Endodermal cell (in vitro differentiated cells): ENCODE data around the gene PRRC2B. TPM values are rescaled to one million over a fixed set of nuclear protein-coding genes. Genes with fewer than 3 reads are reported as not detected.
A peak's percentile ranks its signal among the peaks of the same experiment; 100 is the strongest.

ENCODE experiments used
- DNase-seq: peaks from one replicate; pipeline ENCODE4 v3.0.0-alpha.2; 2017
- H3K27ac ChIP-seq: 2 replicates; pipeline ENCODE4 v1.5.1; 2013; ENCODE audit warnings: mild to moderate bottlenecking, low read depth, low read length, moderate library complexity
- H3K27me3 ChIP-seq: 2 replicates; pipeline ENCODE4 v1.6.1; 2013; ENCODE audit warnings: mild to moderate bottlenecking, low read length, moderate library complexity; ENCODE audit not compliant: insufficient read depth, control insufficient read depth, poor library complexity, severe bottlenecking
- H3K36me3 ChIP-seq: 2 replicates; pipeline ENCODE4 v1.7.0; 2013; ENCODE audit warnings: mild to moderate bottlenecking, low read length, moderate library complexity; ENCODE audit not compliant: control insufficient read depth, insufficient read depth
- H3K4me1 ChIP-seq: one replicate; pipeline ENCODE4 v1.7.0; 2013; ENCODE audit warnings: low read length; ENCODE audit not compliant: control insufficient read depth, insufficient read depth
- H3K4me3 ChIP-seq: 2 replicates; pipeline ENCODE4 v1.5.1; 2013; ENCODE audit warnings: mild to moderate bottlenecking, low read length, moderate library complexity
- H3K9ac ChIP-seq: 2 replicates; pipeline ENCODE4 v1.6.1; 2013; ENCODE audit warnings: mild to moderate bottlenecking, low read length, moderate library complexity; ENCODE audit not compliant: poor library complexity, severe bottlenecking; ENCODE audit errors: extremely low read depth
- H3K9me3 ChIP-seq: 2 replicates; pipeline ENCODE4 v1.6.1; 2013; ENCODE audit warnings: mild to moderate bottlenecking, low read length, moderate library complexity; ENCODE audit not compliant: control insufficient read depth
- H3K27ac Mint-ChIP-seq: 2 replicates; pipeline ENCODE4 v1.8.0; 2020; ENCODE audit warnings: mixed read lengths
- H3K27me3 Mint-ChIP-seq: 2 replicates; pipeline ENCODE4 v1.8.0; 2021; ENCODE audit warnings: mild to moderate bottlenecking, mixed read lengths; ENCODE audit not compliant: insufficient read depth
- H3K36me3 Mint-ChIP-seq: 2 replicates; pipeline ENCODE4 v1.8.0; 2020; ENCODE audit warnings: low read depth, mixed read lengths
- H3K4me1 Mint-ChIP-seq: 2 replicates; pipeline ENCODE4 v1.8.0; 2020; ENCODE audit warnings: mixed read lengths
- H3K4me3 Mint-ChIP-seq: 2 replicates; pipeline ENCODE4 v1.8.0; 2020; ENCODE audit warnings: mild to moderate bottlenecking, moderate library complexity, mixed read lengths
- H3K9me3 Mint-ChIP-seq: 2 replicates; pipeline ENCODE4 v1.8.0; 2020; ENCODE audit warnings: mild to moderate bottlenecking, mixed read lengths
- WGBS, 2 experiments: methylation state at CpG; one replicate each; pipeline versions ENCODE4 v1.1.5 to v1.1.7; 2013; ENCODE audit warnings: missing lambda C conversion rate in 2 of 2, mixed read lengths in 1 of 2; ENCODE audit not compliant: insufficient coverage in 1 of 2, insufficient read length in 1 of 2; 5-methylcytosine and 5-hydroxymethylcytosine counted together
- total RNA-seq, 2 donors: library from RNA; stranded (reverse); fragmentation: NEBNext Ultra II Directional in 1 of 2; extraction: Animal tissue kit (Norgen Biotek cat#: 25700) in 1 of 2; gene quantifications; 2 replicates in 1 of 2; 3 replicates in 1 of 2; pipeline ENCODE4 v1.2.1, GENCODE V29; 2021
- TF ChIP-seq, protein P1 (sequence below): fragments of 200-600 bp; sonication (generic); conservative IDR thresholded peaks from 2 replicates; pipeline ENCODE4 v1.5.0; 2021; ENCODE audit warnings: antibody characterized with exemption, mild to moderate bottlenecking

The PRRC2B gene
- total RNA-seq, 2 donors from 2014 or later: 309 to 334 TPM

DNA sequence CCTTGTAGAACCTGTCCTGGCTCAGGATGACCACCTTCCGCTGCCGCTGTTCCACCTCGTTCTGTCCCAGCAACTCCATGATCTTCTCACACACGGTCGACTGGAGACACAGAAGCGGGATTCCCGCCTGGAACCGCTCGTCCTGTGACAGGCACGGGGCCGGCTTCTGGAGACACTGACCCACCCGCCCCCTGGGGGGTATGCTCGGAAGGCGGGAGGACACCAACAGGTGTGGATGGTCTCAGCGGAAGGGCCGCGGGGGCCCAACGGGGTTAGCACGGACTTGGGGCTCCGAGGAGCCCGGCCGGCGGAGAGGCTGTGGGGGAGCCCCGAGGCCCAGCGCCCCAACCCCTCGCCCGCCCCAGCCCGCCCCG is 136.6 kb downstream of the PRRC2B start:
- H3K36me3 Mint-ChIP-seq: peaks cover 27% of the 10 kb centered on the region

DNA sequence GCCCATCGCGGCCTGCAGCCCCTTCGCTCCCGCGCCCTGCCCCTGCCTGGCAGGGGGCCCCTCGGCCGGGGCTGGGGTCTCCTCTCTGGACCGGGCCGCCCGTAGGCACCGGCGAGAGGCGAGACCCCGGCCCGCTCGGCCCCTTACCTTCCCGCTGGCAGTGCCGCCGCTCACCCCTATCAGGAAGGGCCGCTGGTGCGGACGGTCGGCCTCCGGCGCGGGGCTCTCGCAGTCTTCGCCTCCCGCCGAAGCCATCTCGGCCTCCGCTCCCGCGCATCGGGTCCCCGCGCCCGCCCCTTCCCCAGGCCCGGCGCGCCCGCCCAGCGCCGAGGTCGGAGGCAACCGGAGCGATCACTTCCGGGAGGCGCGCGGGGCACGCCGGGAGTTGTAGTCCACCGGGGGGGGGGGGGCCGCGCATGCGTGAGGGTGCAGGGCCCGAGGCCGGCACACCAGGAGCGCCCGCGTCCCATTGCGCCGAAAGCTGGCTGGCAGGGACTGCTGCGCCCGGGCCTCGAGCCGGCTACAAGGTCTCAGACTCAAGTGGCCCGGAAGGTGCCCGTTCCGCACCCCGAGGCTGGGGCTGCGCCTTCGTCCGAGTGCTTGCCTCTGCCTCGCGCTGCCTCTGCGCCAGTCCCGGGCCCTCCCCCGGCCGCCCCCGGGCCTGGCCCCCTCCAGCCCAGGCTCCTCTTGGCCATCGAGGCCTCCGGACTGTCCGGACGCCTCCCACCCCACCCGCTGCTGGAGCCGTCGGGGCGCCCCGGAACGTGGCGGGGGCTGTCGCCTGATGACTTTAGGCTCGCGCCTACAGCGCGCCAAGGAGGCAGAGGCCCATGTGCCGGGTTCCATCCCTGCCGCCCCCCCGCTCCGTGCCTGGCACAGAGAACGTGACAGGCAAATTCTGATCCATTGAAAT is 137.3 kb downstream of the PRRC2B start, which contains the start of gene UCK1:
Gene UCK1 (minus strand): TSS at position 344 of the 913 bp plus-strand sequence. CDS start 89 bp downstream, at position 255.
- Mint-ChIP-seq H3K4me3 (peak within 1 kb of the TSS; percentile 76), H3K36me3 (peaks cover 20% of the 10 kb centered on the region), H3K27ac (peak within 1 kb of the TSS; percentile 76), H3K27me3 (no peaks in the 10 kb centered on the region), H3K4me1 (peaks cover 10% of the 10 kb centered on the region), H3K9me3 (peaks cover under 1% of the 10 kb centered on the region)
- Histone ChIP-seq H3K27me3 (no peaks in the 10 kb centered on the region), H3K27ac (no peak within 1 kb of the TSS), H3K9me3 (no peaks in the 10 kb centered on the region), H3K9ac (peak within 1 kb of the TSS; percentile 56), H3K36me3 (peaks cover 29% of the 10 kb centered on the region), H3K4me3 (peak within 1 kb of the TSS; percentile 85), H3K4me1 (peaks cover 5% of the 10 kb centered on the region)
- DNase-seq: peak; percentile 95
- 19 to 49% methylated on average over 28 to 103 of the region's 103 CpGs for WGBS, 2 experiments
- TF ChIP-seq, protein P1, sequence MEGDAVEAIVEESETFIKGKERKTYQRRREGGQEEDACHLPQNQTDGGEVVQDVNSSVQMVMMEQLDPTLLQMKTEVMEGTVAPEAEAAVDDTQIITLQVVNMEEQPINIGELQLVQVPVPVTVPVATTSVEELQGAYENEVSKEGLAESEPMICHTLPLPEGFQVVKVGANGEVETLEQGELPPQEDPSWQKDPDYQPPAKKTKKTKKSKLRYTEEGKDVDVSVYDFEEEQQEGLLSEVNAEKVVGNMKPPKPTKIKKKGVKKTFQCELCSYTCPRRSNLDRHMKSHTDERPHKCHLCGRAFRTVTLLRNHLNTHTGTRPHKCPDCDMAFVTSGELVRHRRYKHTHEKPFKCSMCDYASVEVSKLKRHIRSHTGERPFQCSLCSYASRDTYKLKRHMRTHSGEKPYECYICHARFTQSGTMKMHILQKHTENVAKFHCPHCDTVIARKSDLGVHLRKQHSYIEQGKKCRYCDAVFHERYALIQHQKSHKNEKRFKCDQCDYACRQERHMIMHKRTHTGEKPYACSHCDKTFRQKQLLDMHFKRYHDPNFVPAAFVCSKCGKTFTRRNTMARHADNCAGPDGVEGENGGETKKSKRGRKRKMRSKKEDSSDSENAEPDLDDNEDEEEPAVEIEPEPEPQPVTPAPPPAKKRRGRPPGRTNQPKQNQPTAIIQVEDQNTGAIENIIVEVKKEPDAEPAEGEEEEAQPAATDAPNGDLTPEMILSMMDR: no peak

More for the DNA sequence above, 136.6 kb downstream of the PRRC2B start:
- H3K4me1 ChIP-seq: peaks cover 5% of the 10 kb centered on the region
- WGBS, 2 experiments: 3 to 8% methylated on average over 7 to 29 of the region's 29 CpGs
- TF ChIP-seq, protein P1: peak; percentile 40
- no peak overlapping the region for H3K27ac ChIP-seq
- peak overlapping the region; percentile 76 for H3K27ac Mint-ChIP-seq
- H3K27me3 Mint-ChIP-seq: no peaks in the 10 kb centered on the region
- no peaks in the 10 kb centered on the region for H3K27me3 ChIP-seq
- peak overlapping the region; percentile 85 for H3K4me3 ChIP-seq
- peak overlapping the region; percentile 76 for H3K4me3 Mint-ChIP-seq
- H3K9me3 ChIP-seq: no peaks in the 10 kb centered on the region
- H3K4me1 Mint-ChIP-seq: peaks cover 10% of the 10 kb centered on the region
- peak; percentile 79 for DNase-seq
- H3K36me3 ChIP-seq: peaks cover 32% of the 10 kb centered on the region
- peak overlapping the region; percentile 56 for H3K9ac ChIP-seq
- H3K9me3 Mint-ChIP-seq: no peaks in the 10 kb centered on the region

DNA sequence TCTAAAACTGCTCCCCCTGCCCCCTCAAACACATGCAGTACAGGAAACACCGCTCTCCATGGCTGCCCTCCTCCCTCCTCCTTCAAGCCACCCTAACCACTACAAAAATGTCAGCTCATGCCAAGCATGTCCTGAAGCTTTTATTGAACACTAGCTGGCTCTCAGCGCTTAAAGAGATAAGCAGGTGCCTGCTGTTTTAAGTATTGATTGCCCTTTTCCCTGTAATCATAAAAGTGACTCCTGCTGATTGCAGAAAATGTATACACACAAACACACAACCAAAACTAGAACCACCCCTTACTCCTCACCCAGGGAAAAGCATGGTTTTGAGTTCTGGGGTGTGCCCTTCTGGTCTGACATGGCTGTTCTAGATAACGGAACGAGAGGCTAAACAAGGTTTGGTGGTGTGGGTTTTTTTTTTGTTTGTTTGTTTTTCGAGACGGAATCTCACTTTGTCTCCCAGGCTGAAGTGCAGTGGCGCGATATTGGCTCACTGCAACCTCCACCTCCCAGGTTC is 140.9 kb downstream of the PRRC2B start:
- TF ChIP-seq, protein P1: no peak
- no peak for DNase-seq
- no peak overlapping the region for H3K4me3 Mint-ChIP-seq

More for the DNA sequence above, 140.9 kb downstream of the PRRC2B start:
- Mint-ChIP-seq H3K9me3 (peaks cover 24% of the 10 kb centered on the region), H3K36me3 (peaks cover 2% of the 10 kb centered on the region), H3K4me1 (peaks cover 10% of the 10 kb centered on the region), H3K27ac (no peak overlapping the region), H3K27me3 (peaks cover 3% of the 10 kb centered on the region)
- peaks cover 8% of the 10 kb centered on the region for H3K9me3 ChIP-seq
- H3K4me1 ChIP-seq: peaks cover 5% of the 10 kb centered on the region
- peaks cover 2% of the 10 kb centered on the region for H3K36me3 ChIP-seq
- no peak overlapping the region for H3K27ac ChIP-seq
- no peaks in the 10 kb centered on the region for H3K27me3 ChIP-seq
- no peak overlapping the region for H3K4me3 ChIP-seq
- WGBS, 2 experiments: 88 to 98% methylated on average over 8 of the region's 8 CpGs
- no peak overlapping the region for H3K9ac ChIP-seq
